HG03354 (cell line): Measurements from ENCODE around the gene ATP13A1.
"Not testable (repeated sequence)": the region's sequence is repeated elsewhere in the genome, so short reads cannot be mapped to it uniquely, and the experiment has no call there.

Experiments used
- ATAC-seq: cut with Tn5 transposase; IDR thresholded peaks from one replicate; pipeline ENCODE4 v1.9.1; 2021; ENCODE audit warnings: mild to moderate bottlenecking; ENCODE audit not compliant: unreplicated experiment, poor library complexity, severe bottlenecking

The ATP13A1 gene

GRCh38 chr19:19627621-19628500 is 35.6 kb downstream of the ATP13A1 start, which contains the start of gene LPAR2:
Gene LPAR2, minus strand, starts transcription at chr19:19628220. Its CDS starts 945 bp downstream, at chr19:19627275.
- ATAC-seq, result peak; percentile 59

GRCh38 chr19:19626516-19627472 is 36.7 kb downstream of the ATP13A1 start:
- ATAC-seq, result no peak

GRCh38 chr19:19624032-19624570 is 39.4 kb downstream of the ATP13A1 start:
- ATAC-seq, result no peak

GRCh38 chr19:19623383-19623782 is 40.1 kb downstream of the ATP13A1 start:
- no peak for ATAC-seq

- ATAC-seq, result no peak
Measured at GRCh38 chr19:19619849-19620210, 43.6 kb downstream of the ATP13A1 start.

GRCh38 chr19:19619181-19619848 is 44.2 kb downstream of the ATP13A1 start:
- no peak for ATAC-seq

GRCh38 chr19:19618219-19619051 is 45.0 kb downstream of the ATP13A1 start, which contains the start of gene PBX4:
Gene PBX4, minus strand, starts transcription at chr19:19618687. Its CDS starts 58 bp downstream, at chr19:19618629.
- peak; percentile 92 for ATAC-seq

- no peak for ATAC-seq
Measured at GRCh38 chr19:19615086-19615485, 48.4 kb downstream of the ATP13A1 start.

GRCh38 chr19:19613506-19613905 is 50.0 kb downstream of the ATP13A1 start:
- ATAC-seq, result no peak

GRCh38 chr19:19610376-19611202 is 52.9 kb downstream of the ATP13A1 start:
- no peak for ATAC-seq

GRCh38 chr19:19606686-19607085 is 56.8 kb downstream of the ATP13A1 start:
- not testable (repeated sequence) for ATAC-seq

GRCh38 chr19:19606021-19606420 is 57.5 kb downstream of the ATP13A1 start:
- ATAC-seq, result no peak

- ATAC-seq, result no peak
Measured at GRCh38 chr19:19602713-19603324, 60.7 kb downstream of the ATP13A1 start.

GRCh38 chr19:19602136-19602712 is 61.3 kb downstream of the ATP13A1 start:
- no peak for ATAC-seq

- ATAC-seq, result no peak
Measured at GRCh38 chr19:19600793-19601330, 62.6 kb downstream of the ATP13A1 start.

- ATAC-seq, result not testable (repeated sequence)
Measured at GRCh38 chr19:19598728-19599451, 64.6 kb downstream of the ATP13A1 start.
